HUES6 (cell line): ENCODE results near the gene GSTM3.
"Not testable (repeated sequence)": the region's sequence is repeated elsewhere in the genome, so short reads cannot be mapped to it uniquely, and the experiment has no call there.

Source experiments
- H3K27ac ChIP-seq: 2 replicates; pipeline ENCODE4 v1.7.0; 2013; ENCODE audit warnings: low read depth, mild to moderate bottlenecking, low read length, inconsistent platforms
- H3K27me3 ChIP-seq: 2 replicates; pipeline ENCODE4 v1.6.1; 2013; ENCODE audit warnings: low read length; ENCODE audit not compliant: control insufficient read depth, insufficient read depth
- H3K36me3 ChIP-seq: 2 replicates; pipeline ENCODE4 v1.6.1; 2013; ENCODE audit warnings: low read length; ENCODE audit not compliant: control insufficient read depth, insufficient read depth
- H3K4me1 ChIP-seq: 2 replicates; pipeline ENCODE4 v1.6.1; 2013; ENCODE audit warnings: low read length; ENCODE audit not compliant: control insufficient read depth, insufficient read depth
- H3K4me3 ChIP-seq: 2 replicates; pipeline ENCODE4 v1.5.1; 2013; ENCODE audit warnings: low read depth, low read length
- H3K9ac ChIP-seq: one replicate; pipeline ENCODE4 v1.6.1; 2013; ENCODE audit warnings: mild to moderate bottlenecking, low read length
- H3K9me3 ChIP-seq: 2 replicates; pipeline ENCODE4 v1.6.1; 2013; ENCODE audit warnings: low read depth, low read length; ENCODE audit not compliant: control insufficient read depth, insufficient read depth

Gene GSTM3

DNA sequence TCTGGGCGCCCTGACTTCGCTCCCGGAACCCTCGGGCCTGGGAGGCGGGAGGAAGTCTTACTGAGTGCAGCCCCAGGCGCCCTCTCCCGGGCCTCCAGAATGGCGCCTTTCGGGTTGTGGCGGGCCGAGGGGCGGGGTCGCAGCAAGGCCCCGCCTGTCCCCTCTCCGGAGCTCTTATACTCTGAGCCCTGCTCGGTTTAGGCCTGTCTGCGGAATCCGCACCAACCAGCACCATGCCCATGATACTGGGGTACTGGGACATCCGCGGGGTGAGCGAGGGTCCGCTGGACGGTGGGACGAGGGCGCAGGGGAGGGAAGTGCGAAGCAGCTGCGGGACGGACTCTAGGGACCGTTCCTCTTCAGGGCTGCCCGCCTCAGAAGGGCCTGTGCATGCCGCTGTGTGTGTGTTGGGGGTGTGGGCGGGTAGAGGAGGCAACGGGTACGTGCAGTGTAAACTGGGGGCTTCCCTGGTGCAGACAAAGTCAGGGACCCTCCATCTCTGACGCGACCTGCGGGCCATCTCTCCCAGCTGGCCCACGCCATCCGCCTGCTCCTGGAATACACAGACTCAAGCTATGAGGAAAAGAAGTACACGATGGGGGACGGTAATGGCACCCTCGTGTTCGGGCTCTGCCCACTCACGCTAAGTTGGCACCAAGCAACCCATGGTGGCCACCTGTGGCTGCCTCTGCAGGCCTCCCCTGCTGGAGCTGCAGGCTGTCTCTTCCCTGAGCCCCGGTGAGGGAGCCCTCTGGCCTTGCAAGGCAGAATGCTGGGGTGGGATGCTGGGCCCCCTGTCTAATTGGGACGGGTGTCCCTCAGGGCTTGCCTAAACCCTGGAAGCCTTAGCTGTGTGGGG is 53.0 kb downstream of the GSTM3 start, which contains the start of gene GSTM1:
Gene GSTM1, plus strand, starts transcription at position 177 of the 859 bp plus-strand sequence. Its CDS starts 57 bp downstream, at position 234.
- Histone ChIP-seq H3K36me3 (no peaks in the 10 kb centered on the region), H3K9me3 (no peaks in the 10 kb centered on the region; the same call in 1 of the 2 replicates), H3K4me1 (no peaks in the 10 kb centered on the region), H3K9ac (peak within 1 kb of the TSS; percentile 69), H3K27ac (no peak within 1 kb of the TSS), H3K4me3 (peak within 1 kb of the TSS; percentile 71), H3K27me3 (no peaks in the 10 kb centered on the region)

GRCh38 chr1:109687109-109687508 is 53.7 kb downstream of the GSTM3 start:
- H3K4me3 ChIP-seq: peak overlapping the region; percentile 71; the same call in 1 of the 2 replicates
- H3K9ac ChIP-seq, H3K9me3 ChIP-seq, H3K27ac ChIP-seq, H3K4me1 ChIP-seq, H3K36me3 ChIP-seq, H3K27me3 ChIP-seq: not testable (repeated sequence)

DNA sequence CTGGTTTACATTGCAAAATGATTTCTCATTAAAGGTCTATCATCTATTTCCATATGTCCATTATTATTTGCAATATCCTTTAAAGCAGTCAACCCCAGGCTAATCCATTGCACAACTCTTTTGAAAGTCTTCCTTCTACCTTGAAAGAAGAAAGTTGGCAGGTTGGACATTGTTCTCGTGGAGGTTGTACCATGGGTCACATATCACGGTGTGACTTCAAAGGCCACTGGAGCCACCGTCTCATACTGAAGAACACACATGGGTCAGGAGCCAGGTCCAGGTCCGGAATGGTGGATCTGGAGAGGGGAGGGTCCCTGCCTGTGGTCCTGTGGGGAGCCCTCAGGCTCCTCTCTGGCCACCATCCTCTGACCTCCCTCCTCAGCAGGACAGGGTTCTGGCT is 54.9 kb downstream of the GSTM3 start:
- H3K27me3 ChIP-seq, H3K27ac ChIP-seq, H3K9me3 ChIP-seq, H3K36me3 ChIP-seq, H3K9ac ChIP-seq, H3K4me3 ChIP-seq, H3K4me1 ChIP-seq: not testable (repeated sequence)

GRCh38 chr1:109685399-109685798 is 55.4 kb downstream of the GSTM3 start:
- H3K36me3 ChIP-seq, H3K27ac ChIP-seq, H3K9ac ChIP-seq, H3K27me3 ChIP-seq, H3K9me3 ChIP-seq, H3K4me3 ChIP-seq, H3K4me1 ChIP-seq: not testable (repeated sequence)

DNA sequence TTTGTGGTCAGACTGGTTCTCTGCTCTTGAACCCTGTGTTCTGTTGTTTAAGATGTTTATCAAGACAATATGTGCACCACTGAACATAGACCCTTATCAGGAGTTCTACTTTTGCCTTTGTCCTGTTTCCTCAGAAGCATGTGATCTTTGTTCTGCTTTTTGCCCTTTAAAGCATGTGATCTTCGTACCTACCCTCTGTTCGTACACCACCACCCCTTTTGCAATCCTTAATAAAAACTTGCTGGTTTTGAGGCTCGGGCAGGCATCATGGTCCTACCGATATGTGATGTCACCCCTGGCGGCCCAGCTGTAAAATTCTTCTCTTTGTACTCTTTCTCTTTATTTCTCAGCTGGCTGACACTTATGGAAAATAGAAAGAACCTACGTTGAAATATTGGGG is 56.1 kb downstream of the GSTM3 start:
- not testable (repeated sequence) for H3K4me3 ChIP-seq, H3K9me3 ChIP-seq, H3K27ac ChIP-seq, H3K4me1 ChIP-seq, H3K9ac ChIP-seq, H3K27me3 ChIP-seq, H3K36me3 ChIP-seq
